Inflammatory macrophage (primary cell): ENCODE measurements around the gene ERICH2.
"Not testable (repeated sequence)": the region's sequence is repeated elsewhere in the genome, so short reads cannot be mapped to it uniquely, and the experiment has no call there.

Experiments used
- DNase-seq, 2 donors: peaks; one replicate each; pipeline ENCODE4 v3.0.0-alpha.2; 2020 to 2022
- total RNA-seq, 18 experiments: gene quantifications; one replicate each; lab custom pipeline; 2026; ENCODE audit warnings: mixed read lengths in 6 of 18, inconsistent platforms in 2 of 18; lab: John Stamatoyannopoulos, UW

Gene ERICH2
- total RNA-seq = 0 to 0.16 (median 0) reads per million in 18 experiments

GRCh38 chr2:170770008-170770605, at the start of gene ERICH2:
Gene ERICH2 (plus strand): TSS chr2:170770378. CDS start chr2:170770682, 304 bp downstream.
- peak; percentile 24 to 50 for DNase-seq

GRCh38 chr2:170721678-170722077, 48.5 kb upstream of the ERICH2 start:
- no peak for DNase-seq

GRCh38 chr2:170722301-170722700, 47.9 kb upstream of the ERICH2 start:
- no peak for DNase-seq

GRCh38 chr2:170723446-170723958, 46.7 kb upstream of the ERICH2 start:
- DNase-seq = no peak

- DNase-seq = no peak
Observed at GRCh38 chr2:170733798-170734600, 36.2 kb upstream of the ERICH2 start.

- not testable (repeated sequence) for DNase-seq
Observed at GRCh38 chr2:170734601-170735000, 35.6 kb upstream of the ERICH2 start.

GRCh38 chr2:170736628-170737027, 33.5 kb upstream of the ERICH2 start:
- DNase-seq = peak; percentile 44 to 78

GRCh38 chr2:170737406-170737805, 32.8 kb upstream of the ERICH2 start:
- no peak for DNase-seq

- DNase-seq = no peak
Observed at GRCh38 chr2:170737821-170738220, 32.4 kb upstream of the ERICH2 start.

- no peak for DNase-seq
Observed at GRCh38 chr2:170739048-170739447, 31.1 kb upstream of the ERICH2 start.

GRCh38 chr2:170739507-170740046, 30.6 kb upstream of the ERICH2 start:
- no peak for DNase-seq

- DNase-seq = no peak
Observed at GRCh38 chr2:170740660-170741059, 29.5 kb upstream of the ERICH2 start.

GRCh38 chr2:170742000-170742399, 28.2 kb upstream of the ERICH2 start:
- DNase-seq = no peak

- DNase-seq = no peak
Observed at GRCh38 chr2:170742896-170743529, 27.2 kb upstream of the ERICH2 start.

GRCh38 chr2:170743530-170744239, 26.5 kb upstream of the ERICH2 start:
- DNase-seq = no peak

GRCh38 chr2:170744248-170745002, 25.8 kb upstream of the ERICH2 start:
- DNase-seq = peak; percentile 70 to 79

- DNase-seq = peak in 1 of 2 donors; percentile 41
Observed at GRCh38 chr2:170745305-170745704, 24.9 kb upstream of the ERICH2 start.

GRCh38 chr2:170747921-170748320, 22.3 kb upstream of the ERICH2 start:
- DNase-seq = peak in 1 of 2 donors; percentile 10

GRCh38 chr2:170751555-170751954, 18.6 kb upstream of the ERICH2 start:
- DNase-seq = not testable (repeated sequence)

GRCh38 chr2:170761572-170761971, 8.6 kb upstream of the ERICH2 start:
- DNase-seq = no peak

GRCh38 chr2:170762760-170763159, 7.4 kb upstream of the ERICH2 start:
- DNase-seq = no peak

- DNase-seq = no peak
Observed at GRCh38 chr2:170763232-170763631, 6.9 kb upstream of the ERICH2 start.
